Measurements from ENCODE around the gene DEPDC1.
"Not testable (repeated sequence)": the region's sequence is repeated elsewhere in the genome, so short reads cannot be mapped to it uniquely, and the experiment has no call there.

The DEPDC1 gene

GRCh38 chr1:68496680-68497357, at the start of gene DEPDC1:
TSS of gene DEPDC1 (minus strand) at chr1:68497082. CDS start at chr1:68496999, 83 bp downstream.
- DNase-seq, result peak; percentile 83

- no peak for DNase-seq
Measured at GRCh38 chr1:68544651-68545050, 47.8 kb upstream of the DEPDC1 start.

- no peak for DNase-seq
Measured at GRCh38 chr1:68542586-68542985, 45.7 kb upstream of the DEPDC1 start.

- no peak for DNase-seq
Measured at GRCh38 chr1:68538941-68539340, 42.1 kb upstream of the DEPDC1 start.

- DNase-seq, result no peak
Measured at GRCh38 chr1:68528243-68528642, 31.4 kb upstream of the DEPDC1 start.

- no peak for DNase-seq
Measured at GRCh38 chr1:68525781-68526180, 28.9 kb upstream of the DEPDC1 start.

- no peak for DNase-seq
Measured at GRCh38 chr1:68521286-68521685, 24.4 kb upstream of the DEPDC1 start.

GRCh38 chr1:68516066-68516465, 19.2 kb upstream of the DEPDC1 start:
- no peak for DNase-seq

- DNase-seq, result no peak
Measured at GRCh38 chr1:68511254-68511653, 14.4 kb upstream of the DEPDC1 start.

GRCh38 chr1:68506386-68506785, 9.5 kb upstream of the DEPDC1 start:
- no peak for DNase-seq

- no peak for DNase-seq
Measured at GRCh38 chr1:68503085-68503484, 6.2 kb upstream of the DEPDC1 start.

- DNase-seq, result no peak
Measured at GRCh38 chr1:68497358-68497698, 446 bp upstream of the DEPDC1 start.

- peak; percentile 40 for DNase-seq
Measured at GRCh38 chr1:68495968-68496679, 758 bp downstream of the DEPDC1 start.

- peak; percentile 39 for DNase-seq
Measured at GRCh38 chr1:68495532-68495931, 1.4 kb downstream of the DEPDC1 start.

GRCh38 chr1:68493193-68493592, 3.7 kb downstream of the DEPDC1 start:
- no peak for DNase-seq

GRCh38 chr1:68492255-68492654, 4.6 kb downstream of the DEPDC1 start:
- not testable (repeated sequence) for DNase-seq

GRCh38 chr1:68490046-68490651, 6.7 kb downstream of the DEPDC1 start:
- no peak for DNase-seq

GRCh38 chr1:68485431-68486022, 11.4 kb downstream of the DEPDC1 start:
- no peak for DNase-seq

GRCh38 chr1:68484618-68485017, 12.3 kb downstream of the DEPDC1 start:
- no peak for DNase-seq

GRCh38 chr1:68481041-68481440, 15.8 kb downstream of the DEPDC1 start:
- DNase-seq, result no peak

- no peak for DNase-seq
Measured at GRCh38 chr1:68479501-68479900, 17.4 kb downstream of the DEPDC1 start.

- no peak for DNase-seq
Measured at GRCh38 chr1:68478662-68479061, 18.2 kb downstream of the DEPDC1 start.

GRCh38 chr1:68476626-68477025, 20.3 kb downstream of the DEPDC1 start:
- not testable (repeated sequence) for DNase-seq

GRCh38 chr1:68473060-68473459, 23.8 kb downstream of the DEPDC1 start:
- DNase-seq, result no peak
